Globus pallidus (tissue), 1 donor: ENCODE measurements around the gene OBP2A.

ENCODE experiments used
- DNase-seq: peaks from one replicate; pipeline ENCODE4 v3.0.0-alpha.2; 2015; ENCODE audit warnings: low spot score

Gene OBP2A

GRCh38 chr9:135552021-135552697 lies 6.2 kb downstream of the OBP2A start:
- DNase-seq: no peak

GRCh38 chr9:135552698-135553171 lies 6.8 kb downstream of the OBP2A start:
- DNase-seq: no peak

GRCh38 chr9:135554718-135555117 lies 8.8 kb downstream of the OBP2A start:
- no peak for DNase-seq

- no peak for DNase-seq
Observed at GRCh38 chr9:135555203-135555602, 9.3 kb downstream of the OBP2A start.

GRCh38 chr9:135555910-135556309 lies 10.0 kb downstream of the OBP2A start:
- no peak for DNase-seq

- no peak for DNase-seq
Observed at GRCh38 chr9:135559606-135560005, 13.7 kb downstream of the OBP2A start.

- no peak for DNase-seq
Observed at GRCh38 chr9:135561391-135562234, 15.7 kb downstream of the OBP2A start, which contains the start of gene PAEP. Gene PAEP, plus strand, starts transcription at chr9:135561756.

GRCh38 chr9:135562235-135562745 lies 16.4 kb downstream of the OBP2A start:
- DNase-seq: no peak

DNA sequence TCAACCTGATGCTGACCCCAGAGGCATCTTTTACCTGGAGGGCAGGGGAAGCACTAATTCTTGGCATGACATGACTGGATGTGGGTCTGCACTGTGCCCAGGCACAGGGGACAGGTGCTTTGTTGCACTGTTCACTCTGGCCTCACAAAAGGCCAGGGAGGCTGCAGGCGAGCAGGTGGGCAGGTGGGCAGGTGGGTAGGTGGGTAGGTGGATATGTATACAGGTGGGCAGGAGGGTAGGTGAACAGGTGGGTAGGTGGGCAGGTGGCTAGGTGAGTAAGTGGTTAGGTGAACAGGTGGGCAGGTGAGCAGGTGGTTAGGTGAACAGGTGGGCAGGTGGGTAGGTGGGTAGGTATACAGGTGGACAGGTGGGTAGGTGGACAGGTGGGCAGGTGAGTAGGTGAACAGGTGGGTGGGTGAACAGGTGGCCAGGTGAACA lies 17.1 kb downstream of the OBP2A start:
- no peak for DNase-seq

- DNase-seq: no peak
Observed at GRCh38 chr9:135563858-135564257, 17.9 kb downstream of the OBP2A start.

GRCh38 chr9:135565141-135565628 lies 19.3 kb downstream of the OBP2A start:
- no peak for DNase-seq

GRCh38 chr9:135565636-135566035 lies 19.7 kb downstream of the OBP2A start:
- no peak for DNase-seq

DNA sequence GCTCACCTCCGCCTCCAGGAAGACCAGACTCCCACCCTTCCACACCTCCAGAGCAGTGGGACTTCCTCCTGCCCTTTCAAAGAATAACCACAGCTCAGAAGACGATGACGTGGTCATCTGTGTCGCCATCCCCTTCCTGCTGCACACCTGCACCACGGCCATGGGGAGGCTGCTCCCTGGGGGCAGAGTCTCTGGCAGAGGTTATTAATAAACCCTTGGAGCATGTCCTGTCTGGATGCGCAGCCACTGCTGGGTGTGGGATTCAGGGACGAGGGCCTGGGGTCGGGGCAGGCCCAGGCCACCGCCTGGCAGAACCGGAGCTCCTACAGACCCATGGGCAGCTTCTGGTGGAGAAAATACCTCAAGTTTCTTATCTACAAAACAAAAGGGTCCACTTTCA lies 20.6 kb downstream of the OBP2A start:
- no peak for DNase-seq

- DNase-seq: no peak
Observed at GRCh38 chr9:135567311-135567710, 21.4 kb downstream of the OBP2A start.

- no peak for DNase-seq
Observed at GRCh38 chr9:135568026-135568425, 22.1 kb downstream of the OBP2A start.

- DNase-seq: no peak
Observed at GRCh38 chr9:135570456-135570855, 24.5 kb downstream of the OBP2A start.

- no peak for DNase-seq
Observed at GRCh38 chr9:135572233-135572632, 26.3 kb downstream of the OBP2A start.

DNA sequence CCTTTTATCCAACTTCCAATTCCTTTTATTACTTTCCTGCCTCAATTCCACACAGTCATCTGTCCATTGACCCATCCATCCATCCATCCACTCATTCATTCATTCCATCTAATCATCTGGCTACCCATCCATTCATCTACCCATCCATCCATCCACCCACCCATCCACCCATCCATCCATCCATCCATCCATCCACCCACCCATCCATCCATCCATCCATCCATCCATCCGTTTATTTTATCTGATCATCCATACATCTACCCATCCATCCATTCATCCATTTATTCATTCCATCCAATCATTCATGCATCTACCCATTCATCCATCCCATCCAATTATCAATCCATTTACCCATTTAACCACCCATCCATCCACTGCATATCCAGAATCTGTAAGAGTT lies 27.2 kb downstream of the OBP2A start:
- no peak for DNase-seq

- DNase-seq: no peak
Observed at GRCh38 chr9:135574331-135574730, 28.4 kb downstream of the OBP2A start.

- DNase-seq: no peak
Observed at GRCh38 chr9:135574943-135575342, 29.0 kb downstream of the OBP2A start.

GRCh38 chr9:135575995-135576631 lies 30.2 kb downstream of the OBP2A start:
- DNase-seq: no peak

DNA sequence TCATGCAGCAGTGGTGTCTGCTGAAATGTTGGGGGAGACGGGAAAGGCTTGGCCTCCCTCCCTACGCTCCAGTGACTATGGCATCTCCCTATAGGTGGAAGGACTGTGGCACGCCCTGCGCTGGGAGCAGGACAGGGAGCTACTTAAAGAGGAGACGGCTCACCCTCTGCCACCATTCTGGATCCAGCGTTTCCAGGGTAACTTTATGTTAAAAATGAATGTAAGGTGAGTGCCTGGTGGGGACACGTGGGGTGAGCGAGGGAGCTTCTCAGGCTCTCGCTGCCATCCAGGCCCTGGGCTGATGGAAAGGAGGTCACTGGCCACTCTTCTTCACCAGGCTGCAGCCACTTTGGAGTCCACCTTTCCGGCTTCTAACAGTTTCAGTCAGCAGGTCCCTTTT lies 31.3 kb downstream of the OBP2A start:
- no peak for DNase-seq
